HEK293 (cell line): ENCODE results near the gene CCDC12.

ENCODE experiments used
- GLI4 ChIP-seq: fragments of 450-650 bp; formaldehyde crosslinking; IDR thresholded peaks from 2 replicates; pipeline ENCODE4 v1.5.1; 2016; ENCODE audit warnings: missing biosample characterization, missing genetic modification characterization
- GLIS1 ChIP-seq: fragments of 450-650 bp; formaldehyde crosslinking; IDR thresholded peaks from 2 replicates; pipeline ENCODE4 v1.5.1; 2016; ENCODE audit warnings: missing biosample characterization, missing genetic modification characterization
- HOXA7 ChIP-seq: sonication (generic); formaldehyde crosslinking; IDR thresholded peaks from 2 replicates; pipeline ENCODE4 v1.8.1; 2022; ENCODE audit warnings: missing genetic modification reagents, borderline replicate concordance
- KLF1 ChIP-seq: fragments of 450-650 bp; formaldehyde crosslinking; IDR thresholded peaks from 2 replicates; pipeline ENCODE4 v1.5.1; 2016; ENCODE audit warnings: missing biosample characterization, missing genetic modification characterization
- MZF1 ChIP-seq: fragments of 450-650 bp; formaldehyde crosslinking; IDR thresholded peaks from 2 replicates; pipeline ENCODE4 v1.5.1; 2017; ENCODE audit warnings: missing biosample characterization, missing genetic modification characterization, borderline replicate concordance
- SALL2 ChIP-seq: fragments of 450-650 bp; formaldehyde crosslinking; IDR thresholded peaks from 2 replicates; pipeline ENCODE4 v1.5.0; 2017; ENCODE audit warnings: missing biosample characterization, mild to moderate bottlenecking, missing genetic modification characterization, borderline replicate concordance
- SETDB1 ChIP-seq: IDR thresholded peaks from one replicate; pipeline ENCODE4 v1.6.1; 2017; ENCODE audit warnings: mild to moderate bottlenecking, low read length, moderate library complexity, mixed read lengths; ENCODE audit not compliant: insufficient read length
- SP7 ChIP-seq: fragments of 450-650 bp; formaldehyde crosslinking; IDR thresholded peaks from 2 replicates; pipeline ENCODE4 v1.5.1; 2016; ENCODE audit warnings: missing biosample characterization, missing genetic modification characterization
- ZBTB21 ChIP-seq: fragments of 450-650 bp; formaldehyde crosslinking; IDR thresholded peaks from 2 replicates; pipeline ENCODE4 v1.5.1; 2017; ENCODE audit warnings: missing biosample characterization, missing genetic modification characterization
- ZBTB48 ChIP-seq: fragments of 450-650 bp; formaldehyde crosslinking; IDR thresholded peaks from 2 replicates; pipeline ENCODE4 v1.5.1; 2016; ENCODE audit warnings: missing biosample characterization, missing genetic modification characterization
- ZNF132 ChIP-seq: fragments of 450-650 bp; formaldehyde crosslinking; IDR thresholded peaks from 2 replicates; pipeline ENCODE4 v1.5.1; 2017; ENCODE audit warnings: missing biosample characterization, missing genetic modification characterization, borderline replicate concordance
- ZNF133 ChIP-seq: fragments of 450-650 bp; formaldehyde crosslinking; IDR thresholded peaks from 2 replicates; pipeline ENCODE4 v1.5.1; 2016; ENCODE audit warnings: missing biosample characterization, missing genetic modification characterization
- ZNF221 ChIP-seq: fragments of 450-650 bp; formaldehyde crosslinking; IDR thresholded peaks from 2 replicates; pipeline ENCODE4 v1.5.1; 2017; ENCODE audit warnings: missing biosample characterization, missing genetic modification characterization, borderline replicate concordance
- ZNF24 ChIP-seq: fragments of 450-650 bp; formaldehyde crosslinking; IDR thresholded peaks from 2 replicates; pipeline ENCODE4 v1.5.1; 2016; ENCODE audit warnings: missing biosample characterization, missing genetic modification characterization
- ZNF292 ChIP-seq: fragments of 450-650 bp; formaldehyde crosslinking; IDR thresholded peaks from 2 replicates; pipeline ENCODE4 v1.5.1; 2016; ENCODE audit warnings: low read depth, missing biosample characterization, missing genetic modification characterization, borderline replicate concordance
- ZNF354C ChIP-seq: fragments of 450-650 bp; formaldehyde crosslinking; IDR thresholded peaks from 2 replicates; pipeline ENCODE4 v1.5.1; 2016; ENCODE audit warnings: missing biosample characterization, missing genetic modification characterization, low read depth, borderline replicate concordance
- ZNF473 ChIP-seq: fragments of 450-650 bp; formaldehyde crosslinking; IDR thresholded peaks from 2 replicates; pipeline ENCODE4 v1.5.1; 2017; ENCODE audit warnings: missing biosample characterization, missing genetic modification characterization
- ZNF561 ChIP-seq: fragments of 450-650 bp; IDR thresholded peaks from 2 replicates; pipeline ENCODE4 v1.5.1; 2018; ENCODE audit warnings: missing biosample characterization, missing genetic modification characterization, borderline replicate concordance
- ZNF701 ChIP-seq: fragments of 450-650 bp; formaldehyde crosslinking; IDR thresholded peaks from 2 replicates; pipeline ENCODE4 v1.5.1; 2016; ENCODE audit warnings: missing biosample characterization, missing genetic modification characterization
- ZNF837 ChIP-seq: fragments of 450-650 bp; formaldehyde crosslinking; IDR thresholded peaks from 2 replicates; pipeline ENCODE4 v1.5.1; 2016; ENCODE audit warnings: missing biosample characterization, missing genetic modification characterization
- ZXDB ChIP-seq: fragments of 450-650 bp; formaldehyde crosslinking; IDR thresholded peaks from 2 replicates; pipeline ENCODE4 v1.5.1; 2016; ENCODE audit warnings: missing biosample characterization, missing genetic modification characterization
- TF ChIP-seq, protein P1 (sequence below): fragments of 450-650 bp; formaldehyde crosslinking; IDR thresholded peaks from 2 replicates; pipeline ENCODE4 v1.5.1; 2016; ENCODE audit warnings: missing biosample characterization, missing genetic modification characterization
- TF ChIP-seq, protein P2 (sequence below): fragments of 450-650 bp; formaldehyde crosslinking; IDR thresholded peaks from 2 replicates; pipeline ENCODE4 v1.5.1; 2016; ENCODE audit warnings: missing biosample characterization, missing genetic modification characterization
- TF ChIP-seq, protein P3 (sequence below): fragments of 450-650 bp; formaldehyde crosslinking; IDR thresholded peaks from 2 replicates; pipeline ENCODE4 v1.5.1; 2016; ENCODE audit warnings: missing biosample characterization, missing genetic modification characterization
- TF ChIP-seq, protein P4 (sequence below): fragments of 450-650 bp; formaldehyde crosslinking; IDR thresholded peaks from 2 replicates; pipeline ENCODE4 v1.5.1; 2016; ENCODE audit warnings: missing biosample characterization, missing genetic modification characterization, borderline replicate concordance
- TF ChIP-seq, protein P5 (sequence below): fragments of 450-650 bp; formaldehyde crosslinking; IDR thresholded peaks from 2 replicates; pipeline ENCODE4 v1.5.1; 2016; ENCODE audit warnings: missing biosample characterization, missing genetic modification characterization
- TF ChIP-seq, protein P6 (sequence below): fragments of 450-650 bp; formaldehyde crosslinking; IDR thresholded peaks from 2 replicates; pipeline ENCODE4 v1.5.1; 2016; ENCODE audit warnings: missing biosample characterization, missing genetic modification characterization

The CCDC12 gene

DNA sequence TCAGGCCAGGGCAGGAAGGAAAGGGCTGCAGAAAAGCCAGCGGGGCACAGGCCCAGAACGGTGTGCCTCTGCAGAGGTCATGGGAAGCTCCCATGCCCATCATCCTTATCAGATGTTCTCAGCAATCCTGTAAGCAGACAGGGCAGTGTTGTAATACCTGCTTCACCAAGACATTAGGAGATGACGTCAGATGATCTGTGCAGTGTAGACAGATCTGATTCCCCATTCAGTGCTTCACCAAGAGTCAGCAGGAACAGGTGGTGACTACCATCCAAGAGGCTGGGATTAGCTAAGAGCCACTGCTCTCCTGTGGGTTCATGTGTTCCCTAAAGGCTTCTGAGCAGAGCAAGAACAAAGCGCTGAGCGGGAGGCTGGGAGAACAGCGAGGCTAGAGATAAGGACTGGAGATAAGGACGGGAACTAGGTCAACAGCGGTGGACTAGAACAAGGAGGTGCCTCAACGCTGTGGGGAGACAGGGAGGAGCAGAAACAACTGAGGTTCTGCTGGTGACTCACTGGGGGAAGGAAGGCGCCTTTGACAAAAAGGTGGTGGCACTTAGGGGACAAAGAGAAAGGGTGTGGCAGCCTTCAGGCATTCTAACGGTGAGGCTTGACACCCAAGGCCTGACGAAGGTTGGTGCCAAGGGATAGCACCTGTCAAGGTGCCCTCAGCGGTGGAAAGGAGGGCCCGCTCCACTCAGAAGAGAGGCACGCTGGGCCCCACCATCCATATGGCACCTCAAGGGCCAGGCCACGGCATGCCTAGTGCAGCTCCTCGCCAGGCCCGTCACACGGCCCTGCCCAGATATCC lies 28.4 kb downstream of the CCDC12 start (continued):
- TF ChIP-seq HOXA7 (CRISPR knock-in tag) (no peak), ZNF561 (tag by site-specific recombination) (no peak), ZNF132 (no peak), ZBTB21 (peak; percentile 45; the same call in 1 of the 2 replicates), ZBTB48 (peak; percentile 73), SP7 (tag by site-specific recombination) (peak; percentile 75), ZXDB (tag by site-specific recombination) (0 out of 2 replicates have a peak, but pooled peaks have one; percentile 21), ZNF133 (tag by site-specific recombination) (no peak), ZNF354C (tag by site-specific recombination) (no peak), ZNF24 (peak; percentile 78; the same call in 1 of the 2 replicates), GLIS1 (tag by site-specific recombination) (peak; percentile 58), ZNF701 (no peak), ZNF837 (tag by site-specific recombination) (no peak), ZNF221 (tag by site-specific recombination) (no peak), SETDB1 (no peak), KLF1 (tag by site-specific recombination) (peak; percentile 44; the same call in 1 of the 2 replicates), GLI4 (tag by site-specific recombination) (no peak), SALL2 (no peak), MZF1 (tag by site-specific recombination) (no peak), ZNF292 (no peak), ZNF473 (tag by site-specific recombination) (no peak)
- TF ChIP-seq, protein P1, sequence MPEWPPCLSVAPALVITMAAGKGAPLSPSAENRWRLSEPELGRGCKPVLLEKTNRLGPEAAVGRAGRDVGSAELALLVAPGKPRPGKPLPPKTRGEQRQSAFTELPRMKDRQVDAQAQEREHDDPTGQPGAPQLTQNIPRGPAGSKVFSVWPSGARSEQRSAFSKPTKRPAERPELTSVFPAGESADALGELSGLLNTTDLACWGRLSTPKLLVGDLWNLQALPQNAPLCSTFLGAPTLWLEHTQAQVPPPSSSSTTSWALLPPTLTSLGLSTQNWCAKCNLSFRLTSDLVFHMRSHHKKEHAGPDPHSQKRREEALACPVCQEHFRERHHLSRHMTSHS: no peak
- TF ChIP-seq, protein P2, sequence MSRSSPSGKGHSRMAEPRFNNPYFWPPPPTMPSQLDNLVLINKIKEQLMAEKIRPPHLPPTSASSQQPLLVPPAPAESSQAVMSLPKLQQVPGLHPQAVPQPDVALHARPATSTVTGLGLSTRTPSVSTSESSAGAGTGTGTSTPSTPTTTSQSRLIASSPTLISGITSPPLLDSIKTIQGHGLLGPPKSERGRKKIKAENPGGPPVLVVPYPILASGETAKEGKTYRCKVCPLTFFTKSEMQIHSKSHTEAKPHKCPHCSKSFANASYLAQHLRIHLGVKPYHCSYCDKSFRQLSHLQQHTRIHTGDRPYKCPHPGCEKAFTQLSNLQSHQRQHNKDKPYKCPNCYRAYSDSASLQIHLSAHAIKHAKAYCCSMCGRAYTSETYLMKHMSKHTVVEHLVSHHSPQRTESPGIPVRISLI (tag by site-specific recombination): no peak
- TF ChIP-seq, protein P3, sequence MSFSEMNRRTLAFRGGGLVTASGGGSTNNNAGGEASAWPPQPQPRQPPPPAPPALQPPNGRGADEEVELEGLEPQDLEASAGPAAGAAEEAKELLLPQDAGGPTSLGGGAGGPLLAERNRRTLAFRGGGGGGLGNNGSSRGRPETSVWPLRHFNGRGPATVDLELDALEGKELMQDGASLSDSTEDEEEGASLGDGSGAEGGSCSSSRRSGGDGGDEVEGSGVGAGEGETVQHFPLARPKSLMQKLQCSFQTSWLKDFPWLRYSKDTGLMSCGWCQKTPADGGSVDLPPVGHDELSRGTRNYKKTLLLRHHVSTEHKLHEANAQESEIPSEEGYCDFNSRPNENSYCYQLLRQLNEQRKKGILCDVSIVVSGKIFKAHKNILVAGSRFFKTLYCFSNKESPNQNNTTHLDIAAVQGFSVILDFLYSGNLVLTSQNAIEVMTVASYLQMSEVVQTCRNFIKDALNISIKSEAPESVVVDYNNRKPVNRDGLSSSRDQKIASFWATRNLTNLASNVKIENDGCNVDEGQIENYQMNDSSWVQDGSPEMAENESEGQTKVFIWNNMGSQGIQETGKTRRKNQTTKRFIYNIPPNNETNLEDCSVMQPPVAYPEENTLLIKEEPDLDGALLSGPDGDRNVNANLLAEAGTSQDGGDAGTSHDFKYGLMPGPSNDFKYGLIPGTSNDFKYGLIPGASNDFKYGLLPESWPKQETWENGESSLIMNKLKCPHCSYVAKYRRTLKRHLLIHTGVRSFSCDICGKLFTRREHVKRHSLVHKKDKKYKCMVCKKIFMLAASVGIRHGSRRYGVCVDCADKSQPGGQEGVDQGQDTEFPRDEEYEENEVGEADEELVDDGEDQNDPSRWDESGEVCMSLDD (tag by site-specific recombination): no peak
- TF ChIP-seq, protein P4, sequence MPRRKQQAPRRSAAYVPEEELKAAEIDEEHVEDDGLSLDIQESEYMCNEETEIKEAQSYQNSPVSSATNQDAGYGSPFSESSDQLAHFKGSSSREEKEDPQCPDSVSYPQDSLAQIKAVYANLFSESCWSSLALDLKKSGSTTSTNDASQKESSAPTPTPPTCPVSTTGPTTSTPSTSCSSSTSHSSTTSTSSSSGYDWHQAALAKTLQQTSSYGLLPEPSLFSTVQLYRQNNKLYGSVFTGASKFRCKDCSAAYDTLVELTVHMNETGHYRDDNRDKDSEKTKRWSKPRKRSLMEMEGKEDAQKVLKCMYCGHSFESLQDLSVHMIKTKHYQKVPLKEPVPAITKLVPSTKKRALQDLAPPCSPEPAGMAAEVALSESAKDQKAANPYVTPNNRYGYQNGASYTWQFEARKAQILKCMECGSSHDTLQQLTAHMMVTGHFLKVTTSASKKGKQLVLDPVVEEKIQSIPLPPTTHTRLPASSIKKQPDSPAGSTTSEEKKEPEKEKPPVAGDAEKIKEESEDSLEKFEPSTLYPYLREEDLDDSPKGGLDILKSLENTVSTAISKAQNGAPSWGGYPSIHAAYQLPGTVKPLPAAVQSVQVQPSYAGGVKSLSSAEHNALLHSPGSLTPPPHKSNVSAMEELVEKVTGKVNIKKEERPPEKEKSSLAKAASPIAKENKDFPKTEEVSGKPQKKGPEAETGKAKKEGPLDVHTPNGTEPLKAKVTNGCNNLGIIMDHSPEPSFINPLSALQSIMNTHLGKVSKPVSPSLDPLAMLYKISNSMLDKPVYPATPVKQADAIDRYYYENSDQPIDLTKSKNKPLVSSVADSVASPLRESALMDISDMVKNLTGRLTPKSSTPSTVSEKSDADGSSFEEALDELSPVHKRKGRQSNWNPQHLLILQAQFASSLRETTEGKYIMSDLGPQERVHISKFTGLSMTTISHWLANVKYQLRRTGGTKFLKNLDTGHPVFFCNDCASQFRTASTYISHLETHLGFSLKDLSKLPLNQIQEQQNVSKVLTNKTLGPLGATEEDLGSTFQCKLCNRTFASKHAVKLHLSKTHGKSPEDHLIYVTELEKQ: no peak
- TF ChIP-seq, protein P5, sequence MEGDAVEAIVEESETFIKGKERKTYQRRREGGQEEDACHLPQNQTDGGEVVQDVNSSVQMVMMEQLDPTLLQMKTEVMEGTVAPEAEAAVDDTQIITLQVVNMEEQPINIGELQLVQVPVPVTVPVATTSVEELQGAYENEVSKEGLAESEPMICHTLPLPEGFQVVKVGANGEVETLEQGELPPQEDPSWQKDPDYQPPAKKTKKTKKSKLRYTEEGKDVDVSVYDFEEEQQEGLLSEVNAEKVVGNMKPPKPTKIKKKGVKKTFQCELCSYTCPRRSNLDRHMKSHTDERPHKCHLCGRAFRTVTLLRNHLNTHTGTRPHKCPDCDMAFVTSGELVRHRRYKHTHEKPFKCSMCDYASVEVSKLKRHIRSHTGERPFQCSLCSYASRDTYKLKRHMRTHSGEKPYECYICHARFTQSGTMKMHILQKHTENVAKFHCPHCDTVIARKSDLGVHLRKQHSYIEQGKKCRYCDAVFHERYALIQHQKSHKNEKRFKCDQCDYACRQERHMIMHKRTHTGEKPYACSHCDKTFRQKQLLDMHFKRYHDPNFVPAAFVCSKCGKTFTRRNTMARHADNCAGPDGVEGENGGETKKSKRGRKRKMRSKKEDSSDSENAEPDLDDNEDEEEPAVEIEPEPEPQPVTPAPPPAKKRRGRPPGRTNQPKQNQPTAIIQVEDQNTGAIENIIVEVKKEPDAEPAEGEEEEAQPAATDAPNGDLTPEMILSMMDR (tag by site-specific recombination): no peak
- TF ChIP-seq, protein P6, sequence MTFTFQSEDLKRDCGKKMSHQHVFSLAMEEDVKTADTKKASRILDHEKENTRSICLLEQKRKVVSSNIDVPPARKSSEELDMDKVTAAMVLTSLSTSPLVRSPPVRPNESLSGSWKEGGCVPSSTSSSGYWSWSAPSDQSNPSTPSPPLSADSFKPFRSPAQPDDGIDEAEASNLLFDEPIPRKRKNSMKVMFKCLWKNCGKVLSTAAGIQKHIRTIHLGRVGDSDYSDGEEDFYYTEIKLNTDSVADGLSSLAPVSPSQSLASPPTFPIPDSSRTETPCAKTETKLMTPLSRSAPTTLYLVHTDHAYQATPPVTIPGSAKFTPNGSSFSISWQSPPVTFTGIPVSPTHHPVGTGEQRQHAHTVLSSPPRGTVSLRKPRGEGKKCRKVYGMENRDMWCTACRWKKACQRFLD (tag by site-specific recombination): no peak
